ENCODE measurements around the gene PHLDB1.

PHLDB1 gene

GRCh38 chr11:118625036-118625690, 17.7 kb downstream of the PHLDB1 start:
- Histone ChIP-seq H3K9ac (ENCODE audit: low read length) (no peak overlapping the region), H3F3A (ENCODE audit: insufficient read depth, low read length) (no peaks in the 10 kb centered on the region), H3K4me1 (ENCODE audit: insufficient read depth, low read length, severe bottlenecking) (peaks cover 12% of the 10 kb centered on the region), H3K9me3 (ENCODE audit: low read length) (no peaks in the 10 kb centered on the region), H3K79me2 (ENCODE audit: insufficient read depth, low read length) (no peaks in the 10 kb centered on the region), H3K9me2 (ENCODE audit: low read depth, low read length) (no peaks in the 10 kb centered on the region), H3K27ac (ENCODE audit: low read depth, low read length, poor library complexity, severe bottlenecking) (no peak overlapping the region), H3K4me3 (ENCODE audit: low read depth, low read length, poor library complexity, severe bottlenecking) (no peak overlapping the region), H3K4me2 (ENCODE audit: low read length) (no peak overlapping the region), H4K20me1 (ENCODE audit: insufficient read depth, low read length) (no peaks in the 10 kb centered on the region), H2AFZ (ENCODE audit: low read length) (no peak overlapping the region), H3K27me3 (ENCODE audit: insufficient read depth, low read length) (no peaks in the 10 kb centered on the region), H3K36me3 (ENCODE audit: insufficient read depth, low read length) (no peaks in the 10 kb centered on the region)
- TF ChIP-seq CTCF (IDR thresholded peaks at IDR 0.05; ENCODE audit: low read length) (no peak), EZH2 (IDR thresholded peaks at IDR 0.05; ENCODE audit: borderline replicate concordance, low read length) (no peak)

GRCh38 chr11:118625976-118626375, 18.6 kb downstream of the PHLDB1 start:
- Histone ChIP-seq H3K4me1 (ENCODE audit: insufficient read depth, low read length, severe bottlenecking) (peaks cover 6% of the 10 kb centered on the region), H3K9me3 (ENCODE audit: low read length) (no peaks in the 10 kb centered on the region), H3K36me3 (ENCODE audit: insufficient read depth, low read length) (no peaks in the 10 kb centered on the region), H3K79me2 (ENCODE audit: insufficient read depth, low read length) (no peaks in the 10 kb centered on the region), H3K27ac (ENCODE audit: low read depth, low read length, poor library complexity, severe bottlenecking) (no peak overlapping the region), H3K4me2 (ENCODE audit: low read length) (no peak overlapping the region), H2AFZ (ENCODE audit: low read length) (no peak overlapping the region), H3K27me3 (ENCODE audit: insufficient read depth, low read length) (0 out of 2 replicates have a peak, but pooled peaks cover under 1% of the 10 kb centered on the region), H3F3A (ENCODE audit: insufficient read depth, low read length) (no peaks in the 10 kb centered on the region), H4K20me1 (ENCODE audit: insufficient read depth, low read length) (no peaks in the 10 kb centered on the region), H3K9me2 (ENCODE audit: low read depth, low read length) (no peaks in the 10 kb centered on the region), H3K4me3 (ENCODE audit: low read depth, low read length, poor library complexity, severe bottlenecking) (no peak overlapping the region), H3K9ac (ENCODE audit: low read length) (no peak overlapping the region)
- no peak for TF ChIP-seq CTCF (IDR thresholded peaks at IDR 0.05; ENCODE audit: low read length)
- TF ChIP-seq EZH2 (IDR thresholded peaks at IDR 0.05; ENCODE audit: borderline replicate concordance, low read length), result no peak

- Histone ChIP-seq H3K27me3 (ENCODE audit: insufficient read depth, low read length) (0 out of 2 replicates have a peak, but pooled peaks cover 3% of the 10 kb centered on the region), H3K4me1 (ENCODE audit: insufficient read depth, low read length, severe bottlenecking) (no peaks in the 10 kb centered on the region), H3K9me2 (ENCODE audit: low read depth, low read length) (no peaks in the 10 kb centered on the region), H3K79me2 (ENCODE audit: insufficient read depth, low read length) (no peaks in the 10 kb centered on the region), H3F3A (ENCODE audit: insufficient read depth, low read length) (no peaks in the 10 kb centered on the region), H3K4me2 (ENCODE audit: low read length) (no peak overlapping the region), H3K9me3 (ENCODE audit: low read length) (no peaks in the 10 kb centered on the region), H3K27ac (ENCODE audit: low read depth, low read length, poor library complexity, severe bottlenecking) (no peak overlapping the region), H4K20me1 (ENCODE audit: insufficient read depth, low read length) (no peaks in the 10 kb centered on the region), H2AFZ (ENCODE audit: low read length) (no peak overlapping the region), H3K9ac (ENCODE audit: low read length) (no peak overlapping the region), H3K36me3 (ENCODE audit: insufficient read depth, low read length) (no peaks in the 10 kb centered on the region), H3K4me3 (ENCODE audit: low read depth, low read length, poor library complexity, severe bottlenecking) (no peak overlapping the region)
- no peak for TF ChIP-seq CTCF (IDR thresholded peaks at IDR 0.05; ENCODE audit: low read length)
- no peak for TF ChIP-seq EZH2 (IDR thresholded peaks at IDR 0.05; ENCODE audit: borderline replicate concordance, low read length)
Measured at GRCh38 chr11:118627566-118627965, 20.2 kb downstream of the PHLDB1 start.

Measured in OCI-LY1 (cell line).